PC-9 (cell line): ENCODE data around the gene NFS1. TPM values are rescaled to one million over a fixed set of nuclear protein-coding genes. Genes with fewer than 3 reads are reported as not detected.
"Not testable (repeated sequence)": the region's sequence is repeated elsewhere in the genome, so short reads cannot be mapped to it uniquely, and the experiment has no call there.

Source experiments
- BruUV-seq: library from RNA; stranded (reverse); fragments of 400-500 nt; replicated peaks from 2 replicates; lab custom pipeline; 2021; lab: Mats Ljungman, UMichigan
- CTCF ChIA-PET: fragments of 300-600 bp; sonication (Branson Sonifier 250); formaldehyde crosslinking; loops from one replicate; lab custom pipeline; 2022; ENCODE audit warnings: antibody characterized with exemption; lab: Charles Lee
- POLR2A ChIA-PET: fragments of 300-600 bp; sonication (Branson Sonifier 250); formaldehyde crosslinking; loops from one replicate; lab custom pipeline; 2022; ENCODE audit warnings: antibody characterized with exemption; ENCODE audit not compliant: unreplicated experiment; lab: Charles Lee
- DNase-seq, 2 experiments: peaks; one replicate each; pipeline versions ENCODE4 v3.0.0 to v3.0.0-alpha.2; 2015 to 2022; ENCODE audit warnings: mixed read lengths in 1 of 2
- H2AFZ ChIP-seq: fragments of 200-600 bp; sonication (generic); 2 replicates; pipeline ENCODE4 v1.8.1; 2017; ENCODE audit warnings: antibody characterized with exemption
- H3F3A ChIP-seq: fragments of 200-600 bp; sonication (generic); 2 replicates; pipeline ENCODE4 v1.8.1; 2017; ENCODE audit warnings: antibody characterized with exemption, mild to moderate bottlenecking, low read depth; ENCODE audit not compliant: insufficient read depth
- H3K27ac ChIP-seq: fragments of 200-600 bp; sonication (generic); 2 replicates; pipeline ENCODE4 v1.6.1; 2016; ENCODE audit warnings: mixed run types
- H3K27me3 ChIP-seq: fragments of 200-600 bp; sonication (generic); 2 replicates; pipeline ENCODE4 v1.6.1; 2016; ENCODE audit warnings: low read depth, mixed run types; ENCODE audit not compliant: insufficient read depth
- H3K36me3 ChIP-seq: fragments of 200-600 bp; sonication (generic); 2 replicates; pipeline ENCODE4 v1.6.1; 2016; ENCODE audit warnings: low read depth, mixed run types
- H3K4me1 ChIP-seq: fragments of 200-600 bp; sonication (generic); replicated peaks from 2 replicates; pipeline ENCODE4 v1.6.1; 2016; ENCODE audit warnings: mixed run types; ENCODE audit not compliant: insufficient read depth
- H3K4me2 ChIP-seq: fragments of 200-600 bp; sonication (generic); 2 replicates; pipeline ENCODE4 v1.6.1; 2017; ENCODE audit warnings: mixed run types
- H3K4me3 ChIP-seq: fragments of 200-600 bp; sonication (generic); 2 replicates; pipeline ENCODE4 v1.6.1; 2016; ENCODE audit warnings: mixed run types
- H3K79me2 ChIP-seq: fragments of 200-600 bp; sonication (generic); 2 replicates; pipeline ENCODE4 v1.6.1; 2017; ENCODE audit warnings: low read depth, mixed run types
- H3K9me2 ChIP-seq: fragments of 200-600 bp; sonication (generic); 2 replicates; pipeline ENCODE4 v1.8.1; 2017; ENCODE audit warnings: mild to moderate bottlenecking; ENCODE audit not compliant: insufficient read depth
- H3K9me3 ChIP-seq: fragments of 200-600 bp; sonication (generic); 2 replicates; pipeline ENCODE4 v1.8.1; 2016; ENCODE audit warnings: low read depth; ENCODE audit not compliant: insufficient read depth
- H4K20me1 ChIP-seq: fragments of 200-600 bp; sonication (generic); 2 replicates; pipeline ENCODE4 v1.8.1; 2017; ENCODE audit not compliant: insufficient read depth
- CTCF ChIP-seq: fragments of 200-600 bp; sonication (generic); conservative IDR thresholded peaks from 2 replicates; pipeline ENCODE4 v1.6.1; 2017; ENCODE audit warnings: mixed run types, antibody characterized with exemption, mild to moderate bottlenecking, moderate library complexity
- EZH2 ChIP-seq: fragments of 200-600 bp; sonication (generic); IDR thresholded peaks from 2 replicates; pipeline ENCODE4 v1.8.0; 2017; ENCODE audit warnings: antibody characterized with exemption, low read depth
- intact Hi-C: fragments of 100-400 bp; cut with micrococcal nuclease; formaldehyde crosslinking; loops from one replicate; pipeline ENCODE4 v1.10.0; 2022; ENCODE audit not compliant: unreplicated experiment
- total RNA-seq: library from RNA; stranded (reverse); gene quantifications from 2 replicates; pipeline ENCODE4 v1.2.3, GENCODE V29; 2021

Gene NFS1
- total RNA-seq, 1 experiment from 2014 or later: 65.0 TPM

DNA sequence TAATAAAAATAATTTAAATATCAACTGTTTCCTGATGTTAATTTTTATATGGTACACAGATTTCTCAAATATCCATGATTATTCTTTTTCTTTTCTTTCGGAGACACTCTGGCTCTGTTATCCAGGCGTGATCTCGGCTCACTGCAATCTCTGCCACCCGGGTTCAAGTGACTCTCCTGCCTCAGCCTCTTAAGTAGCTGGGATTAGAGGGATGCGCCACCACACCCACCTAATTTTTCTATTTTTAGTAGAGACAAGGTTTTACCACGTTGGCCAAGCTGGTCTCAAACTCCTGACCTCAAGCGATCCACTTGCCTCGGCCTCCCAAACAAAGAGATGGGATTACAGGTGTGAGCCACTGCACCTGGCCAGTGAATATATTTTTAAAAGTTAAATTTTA is 20.6 kb upstream of the NFS1 start:
- H2AFZ ChIP-seq: no peak overlapping the region
- H3K36me3 ChIP-seq: peaks cover 82% of the 10 kb centered on the region
- H3K27me3 ChIP-seq: no peaks in the 10 kb centered on the region
- no TSS peak for BruUV-seq
- intact Hi-C loops: no loop called here
- peaks cover 90% of the 10 kb centered on the region for H3K79me2 ChIP-seq
- no peak overlapping the region for H3K4me2 ChIP-seq
- no peak for TF ChIP-seq EZH2
- no peak for TF ChIP-seq CTCF
- no peak overlapping the region for H3K27ac ChIP-seq
- peaks cover 97% of the 10 kb centered on the region for H4K20me1 ChIP-seq
- POLR2A ChIA-PET: no interaction called here
- no peaks in the 10 kb centered on the region for H3K4me1 ChIP-seq
- H3K4me3 ChIP-seq: no peak overlapping the region
- no peaks in the 10 kb centered on the region for H3K9me2 ChIP-seq
- no peaks in the 10 kb centered on the region for H3K9me3 ChIP-seq
- CTCF ChIA-PET: interaction anchor here (0.5 kb wide), 1 partner anchor 53 kb away, joined by 5 read pairs; no protein-coding TSS in a partner anchor
- H3F3A ChIP-seq: peaks cover 94% of the 10 kb centered on the region
- DNase-seq: no peak

GRCh38 chr20:35718972-35719635 is 20.0 kb upstream of the NFS1 start:
- no peak overlapping the region for H2AFZ ChIP-seq
- BruUV-seq: no TSS peak
- peaks cover 96% of the 10 kb centered on the region for H4K20me1 ChIP-seq
- CTCF ChIA-PET: interaction anchor here (0.5 to 1.0 kb wide), 4 partner anchors 43 to 228 kb away, joined by 3 to 9 read pairs (median 5); no protein-coding TSS in a partner anchor
- peaks cover 94% of the 10 kb centered on the region for H3F3A ChIP-seq
- H3K27me3 ChIP-seq: no peaks in the 10 kb centered on the region
- H3K4me3 ChIP-seq: no peak overlapping the region
- POLR2A ChIA-PET: no interaction called here
- no peak for DNase-seq
- TF ChIP-seq EZH2 (no peak), CTCF (no peak)
- no peak overlapping the region for H3K4me2 ChIP-seq
- H3K79me2 ChIP-seq: peaks cover 88% of the 10 kb centered on the region
- no peaks in the 10 kb centered on the region for H3K9me2 ChIP-seq
- no peaks in the 10 kb centered on the region for H3K9me3 ChIP-seq
- no peak overlapping the region for H3K27ac ChIP-seq
- H3K36me3 ChIP-seq: peaks cover 77% of the 10 kb centered on the region
- intact Hi-C loops: no loop called here
- H3K4me1 ChIP-seq: no peaks in the 10 kb centered on the region

DNA sequence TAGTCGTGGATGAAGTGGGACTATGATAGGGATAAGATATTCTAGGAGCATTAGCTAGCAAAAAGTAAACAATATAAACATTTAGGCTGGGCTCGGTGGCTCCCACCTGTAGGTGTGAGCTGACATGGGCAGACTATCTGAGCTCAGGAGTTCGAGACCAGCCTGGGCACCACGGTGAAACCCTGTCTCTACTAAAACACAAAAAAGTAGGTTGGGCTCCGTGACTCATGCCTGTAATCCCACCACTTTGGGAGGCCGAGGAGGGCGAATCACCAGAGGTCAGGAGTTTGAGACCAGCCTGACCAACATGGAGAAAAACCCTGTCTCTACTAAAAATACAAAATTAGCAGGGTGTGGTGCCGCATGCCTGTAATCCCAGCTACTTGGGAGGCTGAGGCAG is 19.2 kb upstream of the NFS1 start:
- Histone ChIP-seq H3F3A (peaks cover 94% of the 10 kb centered on the region), H4K20me1 (peaks cover 96% of the 10 kb centered on the region), H3K79me2 (peaks cover 82% of the 10 kb centered on the region), H3K36me3 (peaks cover 76% of the 10 kb centered on the region)
- H3K4me2 ChIP-seq, intact Hi-C loops, H3K9me2 ChIP-seq, BruUV-seq, H3K27ac ChIP-seq, H3K27me3 ChIP-seq, H3K4me3 ChIP-seq, H3K9me3 ChIP-seq, POLR2A ChIA-PET, H2AFZ ChIP-seq, DNase-seq, H3K4me1 ChIP-seq: not testable (repeated sequence)
- CTCF ChIA-PET: interaction anchor here (0.6 to 1.0 kb wide), 2 partner anchors 42 to 229 kb away, joined by 3 to 5 read pairs; no protein-coding TSS in a partner anchor
